ENCODE results near the gene CASP4. TPM values are rescaled to one million over a fixed set of nuclear protein-coding genes. Genes with fewer than 3 reads are reported as not detected.

Gene CASP4
- total and polyA plus RNA-seq, 4 donors = 15.5 to 39.0 (median 22.7) TPM

DNA sequence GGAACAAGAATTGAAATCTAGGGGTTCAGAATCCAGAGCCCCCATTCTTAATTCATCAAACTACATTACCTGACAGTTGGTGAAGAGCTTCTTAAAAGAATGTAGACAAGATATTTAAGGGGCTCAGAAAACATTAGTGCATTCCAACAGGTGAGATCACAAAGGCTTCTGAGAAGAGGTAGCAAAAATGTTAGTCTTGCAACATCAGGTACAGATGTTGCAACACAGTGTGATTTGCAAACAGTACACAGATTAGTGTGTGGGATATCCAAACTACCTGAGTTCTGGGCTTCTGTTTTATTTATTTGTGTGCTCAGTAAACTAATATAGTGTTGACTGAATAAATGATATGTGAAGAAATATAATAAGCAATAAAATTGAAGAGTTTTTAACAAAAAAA, 11.8 kb downstream of the CASP4 start:
- Histone ChIP-seq H3K9ac (ENCODE audit: low read depth in 1 of 2, low read length in 2 of 2) (no peak overlapping the region), H3K4me3 (ENCODE audit: low read depth in 1 of 3, low read length in 3 of 3) (no peak overlapping the region), H3K27me3 (ENCODE audit: control insufficient read depth in 4 of 4, insufficient read depth in 4 of 4, low read length in 3 of 4) (no peaks in the 10 kb centered on the region), H3K36me3 (ENCODE audit: control insufficient read depth in 4 of 4, insufficient read depth in 3 of 4, low read depth in 1 of 4, low read length in 3 of 4) (peaks cover 2 to 32% (median 16%) of the 10 kb centered on the region in 4 donors), H3K4me1 (ENCODE audit: control insufficient read depth in 4 of 4, insufficient read depth in 4 of 4, low read length in 3 of 4) (peaks cover 0 to 14% (median 2%) of the 10 kb centered on the region in 4 donors), H3K9me3 (ENCODE audit: control insufficient read depth in 4 of 4, low read length in 3 of 4) (no peaks in the 10 kb centered on the region), H3K27ac (ENCODE audit: low read depth in 1 of 2, low read length in 2 of 2) (peak overlapping the region; percentile 2 to 57)
- TF ChIP-seq, protein P1, sequence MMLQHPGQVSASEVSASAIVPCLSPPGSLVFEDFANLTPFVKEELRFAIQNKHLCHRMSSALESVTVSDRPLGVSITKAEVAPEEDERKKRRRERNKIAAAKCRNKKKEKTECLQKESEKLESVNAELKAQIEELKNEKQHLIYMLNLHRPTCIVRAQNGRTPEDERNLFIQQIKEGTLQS (IDR thresholded peaks at IDR 0.05) = no peak
- TF ChIP-seq EGR1 (IDR thresholded peaks at IDR 0.05; ENCODE audit: low read depth in 2 of 2) (no peak), JUND (IDR thresholded peaks at IDR 0.05) (peak in 1 of 2 donors; percentile 65), TAF1 (conservative IDR thresholded peaks at IDR 0.05) (no peak), NR2F2 (IDR thresholded peaks at IDR 0.05) (no peak), GABPA (IDR thresholded peaks at IDR 0.05 in 1 of 2, conservative IDR thresholded peaks at IDR 0.05 in 1 of 2) (peak in 1 of 2 donors; percentile 19), YY1 (IDR thresholded peaks at IDR 0.05) (peak; percentile 33), SP1 (IDR thresholded peaks at IDR 0.05) (no peak), HNF4A (conservative IDR thresholded peaks at IDR 0.05) (peak in 1 of 2 donors; percentile 63), RAD21 (IDR thresholded peaks at IDR 0.05) (peak in 1 of 2 donors; percentile 5), FOXA2 (IDR thresholded peaks at IDR 0.05) (peak; percentile 55), HNF4G (IDR thresholded peaks at IDR 0.05) (no peak), FOXA1 (IDR thresholded peaks at IDR 0.05) (no peak), RXRA (IDR thresholded peaks at IDR 0.05) (peak in 1 of 2 donors; percentile 28)
- TF ChIP-seq, protein P2, sequence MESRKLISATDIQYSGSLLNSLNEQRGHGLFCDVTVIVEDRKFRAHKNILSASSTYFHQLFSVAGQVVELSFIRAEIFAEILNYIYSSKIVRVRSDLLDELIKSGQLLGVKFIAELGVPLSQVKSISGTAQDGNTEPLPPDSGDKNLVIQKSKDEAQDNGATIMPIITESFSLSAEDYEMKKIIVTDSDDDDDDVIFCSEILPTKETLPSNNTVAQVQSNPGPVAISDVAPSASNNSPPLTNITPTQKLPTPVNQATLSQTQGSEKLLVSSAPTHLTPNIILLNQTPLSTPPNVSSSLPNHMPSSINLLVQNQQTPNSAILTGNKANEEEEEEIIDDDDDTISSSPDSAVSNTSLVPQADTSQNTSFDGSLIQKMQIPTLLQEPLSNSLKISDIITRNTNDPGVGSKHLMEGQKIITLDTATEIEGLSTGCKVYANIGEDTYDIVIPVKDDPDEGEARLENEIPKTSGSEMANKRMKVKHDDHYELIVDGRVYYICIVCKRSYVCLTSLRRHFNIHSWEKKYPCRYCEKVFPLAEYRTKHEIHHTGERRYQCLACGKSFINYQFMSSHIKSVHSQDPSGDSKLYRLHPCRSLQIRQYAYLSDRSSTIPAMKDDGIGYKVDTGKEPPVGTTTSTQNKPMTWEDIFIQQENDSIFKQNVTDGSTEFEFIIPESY (IDR thresholded peaks at IDR 0.05) = peak; percentile 19
- TF ChIP-seq, protein P3, sequence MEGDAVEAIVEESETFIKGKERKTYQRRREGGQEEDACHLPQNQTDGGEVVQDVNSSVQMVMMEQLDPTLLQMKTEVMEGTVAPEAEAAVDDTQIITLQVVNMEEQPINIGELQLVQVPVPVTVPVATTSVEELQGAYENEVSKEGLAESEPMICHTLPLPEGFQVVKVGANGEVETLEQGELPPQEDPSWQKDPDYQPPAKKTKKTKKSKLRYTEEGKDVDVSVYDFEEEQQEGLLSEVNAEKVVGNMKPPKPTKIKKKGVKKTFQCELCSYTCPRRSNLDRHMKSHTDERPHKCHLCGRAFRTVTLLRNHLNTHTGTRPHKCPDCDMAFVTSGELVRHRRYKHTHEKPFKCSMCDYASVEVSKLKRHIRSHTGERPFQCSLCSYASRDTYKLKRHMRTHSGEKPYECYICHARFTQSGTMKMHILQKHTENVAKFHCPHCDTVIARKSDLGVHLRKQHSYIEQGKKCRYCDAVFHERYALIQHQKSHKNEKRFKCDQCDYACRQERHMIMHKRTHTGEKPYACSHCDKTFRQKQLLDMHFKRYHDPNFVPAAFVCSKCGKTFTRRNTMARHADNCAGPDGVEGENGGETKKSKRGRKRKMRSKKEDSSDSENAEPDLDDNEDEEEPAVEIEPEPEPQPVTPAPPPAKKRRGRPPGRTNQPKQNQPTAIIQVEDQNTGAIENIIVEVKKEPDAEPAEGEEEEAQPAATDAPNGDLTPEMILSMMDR (IDR thresholded peaks at IDR 0.05; ENCODE audit: low read depth, low read length, missing input control) = no peak
- TF ChIP-seq, protein P4, sequence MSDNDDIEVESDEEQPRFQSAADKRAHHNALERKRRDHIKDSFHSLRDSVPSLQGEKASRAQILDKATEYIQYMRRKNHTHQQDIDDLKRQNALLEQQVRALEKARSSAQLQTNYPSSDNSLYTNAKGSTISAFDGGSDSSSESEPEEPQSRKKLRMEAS (IDR thresholded peaks at IDR 0.05) = no peak
- TF ChIP-seq, protein P5, sequence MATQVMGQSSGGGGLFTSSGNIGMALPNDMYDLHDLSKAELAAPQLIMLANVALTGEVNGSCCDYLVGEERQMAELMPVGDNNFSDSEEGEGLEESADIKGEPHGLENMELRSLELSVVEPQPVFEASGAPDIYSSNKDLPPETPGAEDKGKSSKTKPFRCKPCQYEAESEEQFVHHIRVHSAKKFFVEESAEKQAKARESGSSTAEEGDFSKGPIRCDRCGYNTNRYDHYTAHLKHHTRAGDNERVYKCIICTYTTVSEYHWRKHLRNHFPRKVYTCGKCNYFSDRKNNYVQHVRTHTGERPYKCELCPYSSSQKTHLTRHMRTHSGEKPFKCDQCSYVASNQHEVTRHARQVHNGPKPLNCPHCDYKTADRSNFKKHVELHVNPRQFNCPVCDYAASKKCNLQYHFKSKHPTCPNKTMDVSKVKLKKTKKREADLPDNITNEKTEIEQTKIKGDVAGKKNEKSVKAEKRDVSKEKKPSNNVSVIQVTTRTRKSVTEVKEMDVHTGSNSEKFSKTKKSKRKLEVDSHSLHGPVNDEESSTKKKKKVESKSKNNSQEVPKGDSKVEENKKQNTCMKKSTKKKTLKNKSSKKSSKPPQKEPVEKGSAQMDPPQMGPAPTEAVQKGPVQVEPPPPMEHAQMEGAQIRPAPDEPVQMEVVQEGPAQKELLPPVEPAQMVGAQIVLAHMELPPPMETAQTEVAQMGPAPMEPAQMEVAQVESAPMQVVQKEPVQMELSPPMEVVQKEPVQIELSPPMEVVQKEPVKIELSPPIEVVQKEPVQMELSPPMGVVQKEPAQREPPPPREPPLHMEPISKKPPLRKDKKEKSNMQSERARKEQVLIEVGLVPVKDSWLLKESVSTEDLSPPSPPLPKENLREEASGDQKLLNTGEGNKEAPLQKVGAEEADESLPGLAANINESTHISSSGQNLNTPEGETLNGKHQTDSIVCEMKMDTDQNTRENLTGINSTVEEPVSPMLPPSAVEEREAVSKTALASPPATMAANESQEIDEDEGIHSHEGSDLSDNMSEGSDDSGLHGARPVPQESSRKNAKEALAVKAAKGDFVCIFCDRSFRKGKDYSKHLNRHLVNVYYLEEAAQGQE (IDR thresholded peaks at IDR 0.05) = no peak
- no peak for DNase-seq (ENCODE audit: low spot score)
